Activated naive CD8-positive, alpha-beta T cell treated with anti-CD3 and anti-CD28 coated beads for 36 hours (primary cell): Measurements from ENCODE around the gene PSMG3. TPM values are rescaled to one million over a fixed set of nuclear protein-coding genes. Genes with fewer than 3 reads are reported as not detected.
A peak's percentile ranks its signal among the peaks of the same experiment; 100 is the strongest.

Experiments used
- DNase-seq: peaks from one replicate; pipeline ENCODE4 v3.0.0; 2021
- H3K27ac Mint-ChIP-seq: one replicate; pipeline ENCODE4 v1.8.0; 2022; ENCODE audit warnings: mild to moderate bottlenecking, moderate library complexity, mixed read lengths
- H3K27me3 Mint-ChIP-seq: one replicate; pipeline ENCODE4 v1.8.0; 2022; ENCODE audit warnings: mild to moderate bottlenecking, mixed read lengths
- H3K36me3 Mint-ChIP-seq: one replicate; pipeline ENCODE4 v1.8.0; 2021; ENCODE audit warnings: mild to moderate bottlenecking, mixed read lengths
- H3K4me1 Mint-ChIP-seq: one replicate; pipeline ENCODE4 v1.8.0; 2021; ENCODE audit warnings: mixed read lengths
- H3K4me3 Mint-ChIP-seq: one replicate; pipeline ENCODE4 v1.8.0; 2022; ENCODE audit warnings: mild to moderate bottlenecking, moderate library complexity, mixed read lengths
- H3K9me3 Mint-ChIP-seq: one replicate; pipeline ENCODE4 v1.8.0; 2022; ENCODE audit warnings: mixed read lengths
- total RNA-seq, 2 experiments: library from RNA; stranded (reverse); gene quantifications; one replicate each; pipeline ENCODE4 v1.2.3, GENCODE V29; 2021

Gene PSMG3
- total RNA-seq, 2 experiments from 2014 or later, result 55.1 to 57.0 TPM

GRCh38 chr7:1559626-1560590, 9.9 kb downstream of the PSMG3 start:
- Mint-ChIP-seq H3K4me3 (no peak overlapping the region), H3K4me1 (peaks cover 3% of the 10 kb centered on the region), H3K36me3 (no peaks in the 10 kb centered on the region), H3K9me3 (no peaks in the 10 kb centered on the region), H3K27ac (no peak overlapping the region), H3K27me3 (no peaks in the 10 kb centered on the region)
- DNase-seq, result no peak

- H3K4me1 Mint-ChIP-seq, result peaks cover 3% of the 10 kb centered on the region
- DNase-seq, result no peak
- H3K27me3 Mint-ChIP-seq, result no peaks in the 10 kb centered on the region
- H3K27ac Mint-ChIP-seq, result no peak overlapping the region
- no peak overlapping the region for H3K4me3 Mint-ChIP-seq
- no peaks in the 10 kb centered on the region for H3K9me3 Mint-ChIP-seq
- H3K36me3 Mint-ChIP-seq, result no peaks in the 10 kb centered on the region
These were observed 10.8 kb downstream of the PSMG3 start for GRCh38 chr7:1558841-1559625.

GRCh38 chr7:1558181-1558811, 11.5 kb downstream of the PSMG3 start:
- Mint-ChIP-seq H3K36me3 (no peaks in the 10 kb centered on the region), H3K4me3 (no peak overlapping the region), H3K27ac (no peak overlapping the region), H3K4me1 (peaks cover 3% of the 10 kb centered on the region), H3K27me3 (no peaks in the 10 kb centered on the region), H3K9me3 (no peaks in the 10 kb centered on the region)
- DNase-seq, result no peak

GRCh38 chr7:1557771-1558170, 12.1 kb downstream of the PSMG3 start:
- no peak for DNase-seq
- H3K9me3 Mint-ChIP-seq, result no peaks in the 10 kb centered on the region
- H3K36me3 Mint-ChIP-seq, result no peaks in the 10 kb centered on the region
- peaks cover 3% of the 10 kb centered on the region for H3K4me1 Mint-ChIP-seq
- H3K4me3 Mint-ChIP-seq, result no peak overlapping the region
- H3K27me3 Mint-ChIP-seq, result no peaks in the 10 kb centered on the region
- H3K27ac Mint-ChIP-seq, result no peak overlapping the region

GRCh38 chr7:1557006-1557405, 12.8 kb downstream of the PSMG3 start:
- Mint-ChIP-seq H3K9me3 (no peaks in the 10 kb centered on the region), H3K4me1 (peaks cover 3% of the 10 kb centered on the region), H3K27ac (no peak overlapping the region), H3K27me3 (no peaks in the 10 kb centered on the region), H3K36me3 (no peaks in the 10 kb centered on the region), H3K4me3 (no peak overlapping the region)
- DNase-seq, result no peak

- H3K4me1 Mint-ChIP-seq, result peaks cover 3% of the 10 kb centered on the region
- no peaks in the 10 kb centered on the region for H3K36me3 Mint-ChIP-seq
- no peaks in the 10 kb centered on the region for H3K27me3 Mint-ChIP-seq
- no peaks in the 10 kb centered on the region for H3K9me3 Mint-ChIP-seq
- H3K27ac Mint-ChIP-seq, result no peak within 1 kb of the TSS
- H3K4me3 Mint-ChIP-seq, result no peak within 1 kb of the TSS
- DNase-seq, result peak; percentile 62
These were observed 13.9 kb downstream of the PSMG3 start, which contains the start of gene TMEM184A for GRCh38 chr7:1555813-1556543. TMEM184A (minus strand) TSS chr7:1556205; CDS start chr7:1555484, 721 bp downstream.

- H3K27ac Mint-ChIP-seq, result no peak overlapping the region
- no peak for DNase-seq
- no peak overlapping the region for H3K4me3 Mint-ChIP-seq
- no peaks in the 10 kb centered on the region for H3K27me3 Mint-ChIP-seq
- H3K9me3 Mint-ChIP-seq, result no peaks in the 10 kb centered on the region
- peaks cover 3% of the 10 kb centered on the region for H3K4me1 Mint-ChIP-seq
- no peaks in the 10 kb centered on the region for H3K36me3 Mint-ChIP-seq
These were observed 14.6 kb downstream of the PSMG3 start for GRCh38 chr7:1555046-1555812.

GRCh38 chr7:1554333-1555045, 15.3 kb downstream of the PSMG3 start:
- DNase-seq, result no peak
- H3K36me3 Mint-ChIP-seq, result no peaks in the 10 kb centered on the region
- H3K27me3 Mint-ChIP-seq, result no peaks in the 10 kb centered on the region
- H3K4me3 Mint-ChIP-seq, result no peak overlapping the region
- H3K9me3 Mint-ChIP-seq, result no peaks in the 10 kb centered on the region
- peaks cover 3% of the 10 kb centered on the region for H3K4me1 Mint-ChIP-seq
- H3K27ac Mint-ChIP-seq, result no peak overlapping the region

- DNase-seq, result no peak
- Mint-ChIP-seq H3K27ac (no peak overlapping the region), H3K36me3 (no peaks in the 10 kb centered on the region), H3K4me1 (peaks cover 3% of the 10 kb centered on the region), H3K9me3 (no peaks in the 10 kb centered on the region), H3K27me3 (no peaks in the 10 kb centered on the region), H3K4me3 (no peak overlapping the region)
These were observed 16.2 kb downstream of the PSMG3 start for GRCh38 chr7:1553512-1554210.

GRCh38 chr7:1552200-1552599, 17.6 kb downstream of the PSMG3 start:
- Mint-ChIP-seq H3K27me3 (no peaks in the 10 kb centered on the region), H3K27ac (no peak overlapping the region), H3K36me3 (no peaks in the 10 kb centered on the region), H3K9me3 (no peaks in the 10 kb centered on the region), H3K4me3 (no peak overlapping the region), H3K4me1 (peaks cover 3% of the 10 kb centered on the region)
- DNase-seq, result no peak

- no peaks in the 10 kb centered on the region for H3K27me3 Mint-ChIP-seq
- DNase-seq, result no peak
- H3K4me3 Mint-ChIP-seq, result no peak overlapping the region
- no peaks in the 10 kb centered on the region for H3K4me1 Mint-ChIP-seq
- H3K9me3 Mint-ChIP-seq, result no peaks in the 10 kb centered on the region
- no peaks in the 10 kb centered on the region for H3K36me3 Mint-ChIP-seq
- no peak overlapping the region for H3K27ac Mint-ChIP-seq
These were observed 19.0 kb downstream of the PSMG3 start for GRCh38 chr7:1550846-1551155.

- H3K4me1 Mint-ChIP-seq, result no peaks in the 10 kb centered on the region
- H3K27ac Mint-ChIP-seq, result no peak overlapping the region
- no peak overlapping the region for H3K4me3 Mint-ChIP-seq
- H3K36me3 Mint-ChIP-seq, result no peaks in the 10 kb centered on the region
- H3K9me3 Mint-ChIP-seq, result no peaks in the 10 kb centered on the region
- DNase-seq, result no peak
- H3K27me3 Mint-ChIP-seq, result no peaks in the 10 kb centered on the region
These were observed 19.6 kb downstream of the PSMG3 start for GRCh38 chr7:1550005-1550845.
